Breast epithelium (tissue), 3 donors: ENCODE results near the gene C18orf54.

Experiments used
- POLR2AphosphoS5 ChIP-seq, 3 donors: sonication (generic); formaldehyde crosslinking; IDR thresholded peaks; one replicate each; pipeline ENCODE4 v1.6.1; 2017; ENCODE audit warnings: antibody characterized with exemption in 3 of 3
- TF ChIP-seq, protein P1 (sequence below), 3 donors: fragments of 450-650 bp; IDR thresholded peaks; one replicate each; pipeline ENCODE4 v1.5.1; 2016 to 2017; ENCODE audit warnings: antibody characterized with exemption in 3 of 3, mild to moderate bottlenecking in 3 of 3, moderate library complexity in 3 of 3

DNA sequence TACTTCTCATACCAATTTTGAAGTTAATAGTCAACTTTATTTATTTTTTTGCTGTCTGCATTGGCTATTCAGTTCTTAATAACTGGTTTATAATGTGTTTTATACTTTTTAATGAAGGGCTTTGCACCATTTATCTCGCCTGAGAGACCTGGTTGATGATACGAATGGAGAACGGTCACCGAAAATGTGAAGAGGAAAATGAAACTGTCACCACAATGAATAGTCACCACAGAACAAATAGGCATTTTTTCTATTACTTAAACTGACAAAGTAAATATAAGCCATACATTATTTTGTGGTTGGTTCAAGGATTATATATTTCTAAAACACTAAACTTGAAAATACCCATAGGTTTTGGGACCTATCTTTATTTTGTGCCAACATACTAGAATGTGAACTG, 20.4 kb downstream of the C18orf54 start:
- TF ChIP-seq POLR2AphosphoS5 (IDR thresholded peaks at IDR 0.05) = no peak
- TF ChIP-seq, protein P1, sequence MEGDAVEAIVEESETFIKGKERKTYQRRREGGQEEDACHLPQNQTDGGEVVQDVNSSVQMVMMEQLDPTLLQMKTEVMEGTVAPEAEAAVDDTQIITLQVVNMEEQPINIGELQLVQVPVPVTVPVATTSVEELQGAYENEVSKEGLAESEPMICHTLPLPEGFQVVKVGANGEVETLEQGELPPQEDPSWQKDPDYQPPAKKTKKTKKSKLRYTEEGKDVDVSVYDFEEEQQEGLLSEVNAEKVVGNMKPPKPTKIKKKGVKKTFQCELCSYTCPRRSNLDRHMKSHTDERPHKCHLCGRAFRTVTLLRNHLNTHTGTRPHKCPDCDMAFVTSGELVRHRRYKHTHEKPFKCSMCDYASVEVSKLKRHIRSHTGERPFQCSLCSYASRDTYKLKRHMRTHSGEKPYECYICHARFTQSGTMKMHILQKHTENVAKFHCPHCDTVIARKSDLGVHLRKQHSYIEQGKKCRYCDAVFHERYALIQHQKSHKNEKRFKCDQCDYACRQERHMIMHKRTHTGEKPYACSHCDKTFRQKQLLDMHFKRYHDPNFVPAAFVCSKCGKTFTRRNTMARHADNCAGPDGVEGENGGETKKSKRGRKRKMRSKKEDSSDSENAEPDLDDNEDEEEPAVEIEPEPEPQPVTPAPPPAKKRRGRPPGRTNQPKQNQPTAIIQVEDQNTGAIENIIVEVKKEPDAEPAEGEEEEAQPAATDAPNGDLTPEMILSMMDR (IDR thresholded peaks at IDR 0.05) = no peak
